Activated CD8-positive, alpha-beta T cell treated with anti-CD3 and anti-CD28 coated beads for 36 hours (primary cell): ENCODE measurements around the gene BRCA1. TPM values are rescaled to one million over a fixed set of nuclear protein-coding genes. Genes with fewer than 3 reads are reported as not detected.
A peak's percentile ranks its signal among the peaks of the same experiment; 100 is the strongest.
"Not testable (repeated sequence)": the region's sequence is repeated elsewhere in the genome, so short reads cannot be mapped to it uniquely, and the experiment has no call there.

Source experiments
- ATAC-seq: fragments of 200-7000 bp; cut with Tn5 transposase; one replicate; pipeline ENCODE4 v1.10.0; 2021; ENCODE audit warnings: mild to moderate bottlenecking, moderate library complexity
- CTCF ChIA-PET: fragments of 350-600 bp; sonication (Branson Sonifier 250); formaldehyde crosslinking; loops from one replicate; lab custom pipeline; 2021; ENCODE audit warnings: antibody characterized with exemption; lab: Charles Lee
- POLR2A ChIA-PET: fragments of 350-600 bp; sonication (Branson Sonifier 250); formaldehyde crosslinking; loops from one replicate; lab custom pipeline; 2021; ENCODE audit warnings: antibody characterized with exemption; lab: Charles Lee
- DNase-seq: peaks from one replicate; pipeline ENCODE4 v3.0.0-alpha.2; 2020
- H3K27ac Mint-ChIP-seq: one replicate; pipeline ENCODE4 v1.8.0; 2021; ENCODE audit warnings: mild to moderate bottlenecking, mixed read lengths
- H3K27me3 Mint-ChIP-seq: one replicate; pipeline ENCODE4 v1.8.0; 2021; ENCODE audit warnings: mixed read lengths
- H3K36me3 Mint-ChIP-seq: one replicate; pipeline ENCODE4 v1.8.0; 2021; ENCODE audit warnings: low read depth, mixed read lengths
- H3K4me1 Mint-ChIP-seq: one replicate; pipeline ENCODE4 v1.8.0; 2021; ENCODE audit warnings: low read depth, mixed read lengths
- H3K4me3 Mint-ChIP-seq: one replicate; pipeline ENCODE4 v1.8.0; 2021; ENCODE audit warnings: mild to moderate bottlenecking, moderate library complexity, mixed read lengths
- H3K9me3 Mint-ChIP-seq: one replicate; pipeline ENCODE4 v1.8.0; 2021; ENCODE audit warnings: mixed read lengths
- intact Hi-C: fragments of 100-400 bp; cut with micrococcal nuclease; formaldehyde crosslinking; loops from one replicate; pipeline ENCODE4 v1.10.0; 2022
- total RNA-seq, 2 experiments: library from RNA; stranded (reverse); gene quantifications; one replicate each; pipeline ENCODE4 v1.2.3, GENCODE V29; 2021
- TF ChIP-seq, protein P1 (sequence below): fragments of 200-600 bp; IDR thresholded peaks from one replicate; pipeline ENCODE4 v1.8.0; 2022; ENCODE audit warnings: antibody characterized with exemption, mild to moderate bottlenecking

Gene BRCA1
- total RNA-seq, 2 experiments from 2014 or later = 84.5 to 92.9 TPM

DNA sequence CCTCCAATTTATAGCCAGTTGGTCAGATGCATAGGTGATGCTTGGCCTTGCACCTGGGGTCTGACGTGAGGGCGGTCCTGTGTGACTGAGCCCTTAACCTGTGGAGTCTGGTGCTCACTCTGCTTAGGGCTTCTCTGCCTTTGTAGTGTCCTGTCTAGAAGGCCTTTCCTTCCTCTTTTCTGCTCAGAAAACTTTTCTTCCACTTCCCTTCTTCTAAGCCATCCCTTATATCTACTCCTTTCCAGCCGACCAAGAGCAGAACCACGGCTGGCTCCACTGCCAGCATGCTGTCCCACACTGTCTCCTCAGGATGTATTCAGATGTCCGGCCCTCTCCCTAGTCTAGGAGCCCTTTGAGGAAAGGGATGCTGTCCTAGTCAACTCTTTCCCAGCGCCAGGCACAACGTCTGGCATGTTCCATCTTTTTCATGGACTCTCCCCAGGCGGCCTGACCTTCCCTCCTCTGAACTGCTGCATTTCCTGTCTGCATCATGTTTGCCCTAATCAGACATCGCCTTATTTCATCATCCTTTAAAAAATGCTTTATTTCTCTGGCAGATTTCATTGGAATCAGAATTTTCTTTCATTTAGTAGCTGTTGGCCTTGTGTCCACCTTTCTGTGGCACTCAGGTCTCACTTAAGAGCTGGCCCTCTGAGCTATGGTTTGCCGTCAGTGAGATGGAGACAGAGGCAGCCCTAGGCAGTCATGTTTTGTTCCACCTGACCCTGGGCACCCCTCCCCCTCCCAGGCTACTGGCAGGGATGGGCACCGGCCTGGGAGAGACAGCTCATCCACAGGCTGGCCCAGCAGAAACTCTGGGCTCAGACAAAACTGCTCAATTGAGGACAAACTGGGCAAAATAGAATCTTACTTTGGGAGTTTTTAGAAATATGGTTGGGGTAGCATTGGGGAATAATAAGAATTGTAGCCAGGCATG lies 15.5 kb upstream of the BRCA1 start:
- H3K27ac Mint-ChIP-seq = no peak overlapping the region
- ChIA-PET CTCF (no interaction called here), POLR2A (no interaction called here)

GRCh38 chr17:43138531-43138930 lies 13.4 kb upstream of the BRCA1 start:
- ATAC-seq, H3K9me3 Mint-ChIP-seq, H3K27me3 Mint-ChIP-seq, intact Hi-C loops, H3K4me3 Mint-ChIP-seq, DNase-seq, CTCF ChIA-PET, H3K27ac Mint-ChIP-seq: not testable (repeated sequence)
- POLR2A ChIA-PET = interaction anchor here (1.3 to 1.5 kb wide), 2 partner anchors 14 to 74 kb away, joined by 3 read pairs; no protein-coding TSS in a partner anchor
- H3K4me1 Mint-ChIP-seq = peaks cover 11% of the 10 kb centered on the region
- peaks cover 22% of the 10 kb centered on the region for H3K36me3 Mint-ChIP-seq

More for the DNA sequence above, 15.5 kb upstream of the BRCA1 start:
- Mint-ChIP-seq H3K9me3 (no peaks in the 10 kb centered on the region), H3K4me1 (peaks cover 11% of the 10 kb centered on the region), H3K36me3 (peaks cover 5% of the 10 kb centered on the region), H3K27me3 (no peaks in the 10 kb centered on the region), H3K4me3 (no peak overlapping the region)
- intact Hi-C loops = no loop called here
- DNase-seq (no peak), ATAC-seq (no peak)
- TF ChIP-seq, protein P1, sequence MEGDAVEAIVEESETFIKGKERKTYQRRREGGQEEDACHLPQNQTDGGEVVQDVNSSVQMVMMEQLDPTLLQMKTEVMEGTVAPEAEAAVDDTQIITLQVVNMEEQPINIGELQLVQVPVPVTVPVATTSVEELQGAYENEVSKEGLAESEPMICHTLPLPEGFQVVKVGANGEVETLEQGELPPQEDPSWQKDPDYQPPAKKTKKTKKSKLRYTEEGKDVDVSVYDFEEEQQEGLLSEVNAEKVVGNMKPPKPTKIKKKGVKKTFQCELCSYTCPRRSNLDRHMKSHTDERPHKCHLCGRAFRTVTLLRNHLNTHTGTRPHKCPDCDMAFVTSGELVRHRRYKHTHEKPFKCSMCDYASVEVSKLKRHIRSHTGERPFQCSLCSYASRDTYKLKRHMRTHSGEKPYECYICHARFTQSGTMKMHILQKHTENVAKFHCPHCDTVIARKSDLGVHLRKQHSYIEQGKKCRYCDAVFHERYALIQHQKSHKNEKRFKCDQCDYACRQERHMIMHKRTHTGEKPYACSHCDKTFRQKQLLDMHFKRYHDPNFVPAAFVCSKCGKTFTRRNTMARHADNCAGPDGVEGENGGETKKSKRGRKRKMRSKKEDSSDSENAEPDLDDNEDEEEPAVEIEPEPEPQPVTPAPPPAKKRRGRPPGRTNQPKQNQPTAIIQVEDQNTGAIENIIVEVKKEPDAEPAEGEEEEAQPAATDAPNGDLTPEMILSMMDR = no peak

- intact Hi-C loops, POLR2A ChIA-PET, CTCF ChIA-PET, H3K4me3 Mint-ChIP-seq, ATAC-seq, DNase-seq, H3K27me3 Mint-ChIP-seq, H3K9me3 Mint-ChIP-seq: not testable (repeated sequence)
- Mint-ChIP-seq H3K27ac (peak overlapping the region; percentile 34), H3K4me1 (peaks cover 11% of the 10 kb centered on the region), H3K36me3 (peaks cover 23% of the 10 kb centered on the region)
Observed at GRCh38 chr17:43136574-43136973, 11.4 kb upstream of the BRCA1 start.

DNA sequence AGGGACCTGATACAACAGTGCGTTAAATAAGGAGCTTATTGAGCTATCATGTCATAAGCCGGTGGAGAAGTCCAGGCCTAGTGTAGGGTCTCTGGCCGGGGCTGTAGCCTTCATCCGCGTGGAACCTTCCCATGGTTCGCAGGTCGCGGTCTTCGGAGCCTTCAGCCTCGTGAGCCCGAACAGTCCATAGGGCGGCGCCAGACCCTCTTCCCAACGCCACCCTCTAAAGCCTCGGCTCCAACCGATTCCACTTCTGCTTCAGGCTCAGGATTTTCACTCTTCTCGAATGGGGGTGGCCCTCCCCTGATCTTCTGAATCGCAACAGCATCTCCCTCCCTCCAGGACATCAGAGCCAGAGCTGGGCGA lies 10.3 kb upstream of the BRCA1 start:
- ATAC-seq (no peak), DNase-seq (no peak)
- TF ChIP-seq, protein P1 = no peak
- H3K4me3 Mint-ChIP-seq = no peak overlapping the region
- POLR2A ChIA-PET = no interaction called here
- intact Hi-C loops = no loop called here
- H3K27me3 Mint-ChIP-seq = no peaks in the 10 kb centered on the region
- no peak overlapping the region for H3K27ac Mint-ChIP-seq
- peaks cover 16% of the 10 kb centered on the region for H3K4me1 Mint-ChIP-seq
- H3K36me3 Mint-ChIP-seq = peaks cover 23% of the 10 kb centered on the region
- CTCF ChIA-PET = no interaction called here
- no peaks in the 10 kb centered on the region for H3K9me3 Mint-ChIP-seq

GRCh38 chr17:43134774-43135453 lies 9.8 kb upstream of the BRCA1 start:
- H3K4me3 Mint-ChIP-seq = no peak overlapping the region
- H3K9me3 Mint-ChIP-seq = no peaks in the 10 kb centered on the region
- ATAC-seq = no peak
- DNase-seq = no peak
- peaks cover 16% of the 10 kb centered on the region for H3K4me1 Mint-ChIP-seq
- CTCF ChIA-PET = no interaction called here
- no peaks in the 10 kb centered on the region for H3K27me3 Mint-ChIP-seq
- no peak overlapping the region for H3K27ac Mint-ChIP-seq
- POLR2A ChIA-PET = interaction anchor here (0.8 kb wide), 1 partner anchor 10 kb away, joined by 3 read pairs; the partner anchor contains the start of gene BRCA1
- intact Hi-C loops = no loop called here
- peaks cover 23% of the 10 kb centered on the region for H3K36me3 Mint-ChIP-seq
- TF ChIP-seq, protein P1 = no peak

DNA sequence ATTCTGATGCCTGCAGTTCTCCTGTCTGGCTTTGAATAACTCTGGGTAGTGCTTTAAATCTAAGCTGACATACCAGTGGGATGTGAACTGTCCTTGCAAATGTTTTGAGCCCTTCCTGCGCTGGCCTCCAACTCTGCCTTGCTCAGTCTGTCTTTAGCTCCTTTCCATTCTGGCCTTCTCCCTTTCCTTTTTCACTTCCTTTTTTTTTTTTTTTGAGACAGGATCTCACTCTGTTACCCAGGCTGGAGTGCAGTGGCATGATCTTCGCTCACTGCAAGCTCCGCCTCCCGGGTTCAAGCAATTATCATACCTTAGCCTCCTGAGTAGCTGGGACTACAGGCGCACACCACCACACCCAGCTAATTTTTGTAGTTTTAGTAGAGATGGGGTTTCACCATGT lies 8.3 kb upstream of the BRCA1 start:
- DNase-seq, H3K27ac Mint-ChIP-seq, H3K27me3 Mint-ChIP-seq, CTCF ChIA-PET, H3K9me3 Mint-ChIP-seq, ATAC-seq, intact Hi-C loops, H3K4me3 Mint-ChIP-seq: not testable (repeated sequence)
- Mint-ChIP-seq H3K4me1 (peaks cover 16% of the 10 kb centered on the region), H3K36me3 (peaks cover 23% of the 10 kb centered on the region)
- POLR2A ChIA-PET = interaction anchor here (0.7 to 1.2 kb wide), 2 partner anchors 182 to 184 kb away, joined by 3 to 5 read pairs; no protein-coding TSS in a partner anchor
